Measurements from ENCODE around the gene NDUFA7. TPM values are rescaled to one million over a fixed set of nuclear protein-coding genes. Genes with fewer than 3 reads are reported as not detected.
A peak's percentile ranks its signal among the peaks of the same experiment; 100 is the strongest.

NDUFA7 gene
- total RNA-seq, 1 experiment from 2014 or later: 73.0 TPM

GRCh38 chr19:8325454-8325853 lies 4.3 kb upstream of the NDUFA7 start:
- peaks cover 4% of the 10 kb centered on the region for H3K23me2 ChIP-seq (ENCODE audit: insufficient read length, low read depth, low read length, poor library complexity, severe bottlenecking)
- no peak overlapping the region for H3K4me2 ChIP-seq (ENCODE audit: insufficient read depth, insufficient read length, low read length)
- Mint-ChIP-seq H3K9me3 (peaks cover 0 to 3% of the 10 kb centered on the region in 2 experiments; a peak in 3 of 5 replicates), H3K4me1 (peaks cover 4 to 15% of the 10 kb centered on the region in 2 experiments; a peak in 3 of 4 replicates), H3K27ac (no peak overlapping the region), H3K36me3 (ENCODE audit: insufficient read depth in 1 of 3, low read depth in 3 of 3) (peaks cover 14 to 31% (median 22%) of the 10 kb centered on the region in 3 experiments), H3K27me3 (ENCODE audit: low read depth) (peaks cover 8% of the 10 kb centered on the region), H3K4me3 (peak overlapping the region in 1 of 2 experiments; percentile 29; a peak in 1 of 5 replicates)
- H3K9me3 ChIP-seq (ENCODE audit: control insufficient read depth, low read depth, low read length): no peaks in the 10 kb centered on the region
- no peak overlapping the region for H2BK12ac ChIP-seq (ENCODE audit: insufficient read length, low read depth, low read length)
- H2BK120ac ChIP-seq (ENCODE audit: low read depth, low read length, poor library complexity, severe bottlenecking): no peak overlapping the region
- no peaks in the 10 kb centered on the region for H4K20me1 ChIP-seq (ENCODE audit: control insufficient read depth, insufficient read depth, insufficient read length)
- H3K18ac ChIP-seq (ENCODE audit: insufficient read length, low read depth, low read length): no peak overlapping the region
- H2AK5ac ChIP-seq (ENCODE audit: insufficient read length, low read length): no peak overlapping the region
- H2BK5ac ChIP-seq (ENCODE audit: insufficient read length, low read length): no peak overlapping the region
- DNase-seq: no peak
- no peaks in the 10 kb centered on the region for H3K27me3 ChIP-seq (ENCODE audit: insufficient read depth, low read length)
- H3K14ac ChIP-seq (ENCODE audit: insufficient read depth, low read length): no peak overlapping the region
- H2BK20ac ChIP-seq (ENCODE audit: low read depth, low read length, poor library complexity, severe bottlenecking): no peak overlapping the region
- H4K91ac ChIP-seq (ENCODE audit: insufficient read length, low read depth, low read length): no peak overlapping the region
- peaks cover 5% of the 10 kb centered on the region; the same call in 1 of the 2 replicates for H3K79me2 ChIP-seq (ENCODE audit: insufficient read depth, low read length)
- WGBS (ENCODE audit: extremely low coverage, insufficient read length, low lambda C conversion rate): no CpG with 5 or more reads among the region's 3 CpGs
- no peak overlapping the region for H2BK15ac ChIP-seq (ENCODE audit: low read depth, low read length)
- TF ChIP-seq CTCF (conservative IDR thresholded peaks at IDR 0.05): no peak
- H3K9ac ChIP-seq (ENCODE audit: extremely low read depth, insufficient read length, low read length): no peak overlapping the region
- no peak overlapping the region for H4K5ac ChIP-seq (ENCODE audit: insufficient read length, low read depth, low read length)
- H2AFZ ChIP-seq (ENCODE audit: low read length): no peak overlapping the region
- H3K4ac ChIP-seq (ENCODE audit: low read depth, low read length): no peak overlapping the region
- H3T11ph ChIP-seq (ENCODE audit: low read length): no peak overlapping the region
- no peak overlapping the region for H3K27ac ChIP-seq (ENCODE audit: insufficient read length, low read depth, low read length)
- H3K23ac ChIP-seq (ENCODE audit: insufficient read length, low read depth, low read length): no peak overlapping the region
- no peaks in the 10 kb centered on the region for H3K4me1 ChIP-seq (ENCODE audit: insufficient read depth, low read length)
- H3K56ac ChIP-seq (ENCODE audit: insufficient read length, low read depth, low read length): no peak overlapping the region
- no peak overlapping the region for H4K8ac ChIP-seq (replicated peaks; ENCODE audit: insufficient read length, low read depth, low read length)
- H3K79me1 ChIP-seq (ENCODE audit: insufficient read depth, low read depth, low read length, poor library complexity, severe bottlenecking): no peaks in the 10 kb centered on the region
